NCI-H1105 treated with DMSO at 0.1 percent for 48 hours (cell line): ENCODE data around the gene CD93.

Experiments used
- DNase-seq: peaks from one replicate; lab custom pipeline; 2025; lab: John Stamatoyannopoulos, UW

CD93 gene

DNA sequence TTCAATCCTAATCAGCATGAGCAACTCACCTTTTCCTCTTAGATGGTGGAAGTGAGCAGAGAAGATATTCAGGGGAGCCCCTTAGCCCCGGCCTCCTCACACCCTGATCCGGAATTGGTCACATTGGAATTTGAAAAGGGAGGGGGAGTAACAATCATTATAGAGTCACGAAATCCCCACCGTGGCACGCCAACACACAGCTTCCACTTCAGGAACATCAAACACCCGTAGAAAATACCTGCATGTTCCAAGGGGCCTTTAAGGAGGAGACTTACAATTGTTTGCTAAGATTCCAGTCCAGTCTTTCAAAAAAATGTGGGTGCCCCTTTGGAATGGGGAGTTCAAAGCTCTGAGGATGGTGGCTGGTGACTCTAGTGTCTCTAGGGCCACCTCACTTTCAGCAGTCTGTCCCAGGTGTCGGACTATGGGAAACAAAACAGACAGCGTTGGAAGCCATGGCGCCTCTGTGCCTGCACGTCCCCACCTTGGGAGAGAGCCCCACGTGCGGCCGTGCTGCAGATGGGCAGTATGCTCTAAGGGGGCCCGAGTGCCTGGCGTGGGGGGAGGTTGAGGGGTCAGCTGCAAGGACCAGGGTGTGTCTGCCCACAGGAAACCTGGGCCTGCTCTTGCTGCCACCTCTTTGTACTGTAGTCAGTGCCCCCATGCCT lies 2.4 kb downstream of the CD93 start:
- DNase-seq, result no peak

DNA sequence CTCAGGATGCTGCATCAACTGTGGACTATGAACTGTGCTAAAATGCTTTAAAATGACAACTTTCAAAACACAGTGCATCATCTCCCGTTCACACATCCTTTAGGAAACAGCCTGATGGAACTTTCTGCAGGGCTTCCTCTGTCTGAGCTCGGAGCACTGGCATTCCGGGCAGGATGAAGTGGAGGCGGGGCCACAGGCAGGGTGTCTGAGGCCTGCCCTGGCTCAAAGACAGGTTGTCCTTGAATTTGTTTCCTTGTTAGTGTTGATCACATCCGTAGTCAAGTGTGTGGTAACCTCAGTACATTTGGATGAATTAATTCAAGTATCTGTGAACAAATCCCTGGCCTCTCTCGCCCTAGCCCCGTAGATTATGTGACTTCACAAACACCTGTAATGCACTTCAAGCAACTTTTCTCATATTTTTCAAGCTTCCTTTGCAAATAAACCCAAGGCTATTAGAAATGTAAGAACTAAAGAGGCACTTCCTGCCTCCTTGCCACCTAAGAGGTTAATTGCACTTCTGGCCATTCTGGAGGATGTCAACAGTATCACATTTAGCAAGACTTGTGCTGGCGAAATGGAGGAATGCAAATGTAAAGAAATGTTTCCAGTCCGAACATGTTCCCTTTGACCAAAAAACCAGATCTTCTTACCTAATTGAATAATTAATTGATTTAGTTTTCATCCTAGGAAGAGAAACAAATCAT lies 3.1 kb downstream of the CD93 start:
- no peak for DNase-seq

DNA sequence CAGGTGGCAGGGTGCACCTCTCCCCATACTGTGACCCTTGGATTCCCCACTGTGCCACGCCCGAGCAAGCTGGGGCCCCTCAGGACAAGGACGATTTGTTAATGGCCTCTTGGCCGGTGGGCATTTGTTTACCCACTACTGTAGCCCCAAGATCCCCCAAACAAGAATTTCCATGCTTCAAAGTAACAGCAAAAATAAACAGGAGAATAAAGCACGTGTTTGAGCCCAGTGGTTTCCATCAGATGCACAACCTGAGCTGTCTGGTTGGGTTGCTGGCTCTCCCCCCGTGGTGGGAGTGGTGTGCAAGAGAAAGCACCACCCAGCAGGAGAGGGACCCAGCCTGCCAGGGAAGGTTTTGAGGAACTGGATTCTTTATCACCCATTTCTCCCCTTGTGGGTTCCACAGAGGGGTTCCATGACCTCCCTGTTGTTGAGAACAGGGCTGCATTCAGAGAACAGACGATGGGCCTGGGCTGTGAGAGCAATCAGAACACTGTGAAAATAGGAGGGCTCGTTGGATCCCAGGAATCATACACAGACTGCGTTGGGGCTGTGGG lies 4.8 kb downstream of the CD93 start:
- DNase-seq, result no peak

DNA sequence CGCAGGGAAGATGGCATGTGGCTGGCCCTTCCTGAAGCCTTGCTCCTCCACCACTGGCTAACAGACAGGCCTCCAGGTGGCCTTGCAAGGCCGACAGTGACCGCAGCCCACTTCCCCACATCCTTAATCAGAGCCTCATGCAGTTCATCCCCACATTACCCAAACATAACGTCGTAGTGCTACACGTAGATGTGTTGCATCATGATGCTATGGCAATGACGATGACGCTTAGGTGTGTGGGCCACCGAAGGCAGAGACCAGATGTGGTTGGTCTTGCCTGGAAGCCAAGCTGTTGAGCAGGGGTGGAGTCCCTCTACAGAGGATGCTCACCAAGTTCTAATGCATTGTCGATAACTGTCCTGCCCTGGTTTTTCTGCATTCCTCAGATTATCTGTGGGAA lies 5.6 kb downstream of the CD93 start:
- DNase-seq, result no peak

DNA sequence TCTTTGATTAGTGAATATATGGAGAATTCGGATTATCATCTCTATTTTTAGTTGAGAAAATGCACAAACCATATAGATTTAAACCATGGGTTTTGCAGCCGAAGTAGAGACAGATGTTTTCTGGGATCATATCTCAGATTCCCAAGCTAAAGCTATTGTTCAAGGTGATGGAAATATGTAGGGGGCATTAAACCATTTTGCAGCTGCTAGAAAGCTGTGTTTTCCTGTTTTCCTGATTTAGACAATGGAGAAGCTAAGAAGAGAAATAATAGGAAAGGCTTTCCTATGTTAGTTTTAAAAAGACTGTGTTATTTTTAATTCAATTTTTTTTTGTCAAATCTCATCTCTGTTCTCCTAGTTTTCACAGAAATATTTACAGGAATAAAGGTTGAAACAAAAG lies 6.2 kb downstream of the CD93 start:
- DNase-seq, result no peak

DNA sequence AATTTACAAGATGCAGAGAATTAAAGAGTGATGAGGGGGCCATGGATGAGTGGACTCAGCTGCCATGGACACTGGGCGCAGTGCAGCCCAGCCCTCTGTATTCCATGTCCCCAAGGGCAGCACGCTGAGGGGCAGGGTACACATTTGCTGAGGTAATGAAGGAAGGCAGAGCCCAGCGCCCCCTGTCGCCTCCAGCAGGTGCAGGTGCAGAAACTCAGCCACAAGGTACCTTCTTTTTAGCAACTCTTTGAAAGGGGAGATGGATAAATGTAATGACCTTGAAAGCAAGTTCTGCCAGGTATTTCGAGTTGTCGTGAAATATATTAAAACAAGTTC lies 7.1 kb downstream of the CD93 start:
- peak; percentile 81 for DNase-seq

DNA sequence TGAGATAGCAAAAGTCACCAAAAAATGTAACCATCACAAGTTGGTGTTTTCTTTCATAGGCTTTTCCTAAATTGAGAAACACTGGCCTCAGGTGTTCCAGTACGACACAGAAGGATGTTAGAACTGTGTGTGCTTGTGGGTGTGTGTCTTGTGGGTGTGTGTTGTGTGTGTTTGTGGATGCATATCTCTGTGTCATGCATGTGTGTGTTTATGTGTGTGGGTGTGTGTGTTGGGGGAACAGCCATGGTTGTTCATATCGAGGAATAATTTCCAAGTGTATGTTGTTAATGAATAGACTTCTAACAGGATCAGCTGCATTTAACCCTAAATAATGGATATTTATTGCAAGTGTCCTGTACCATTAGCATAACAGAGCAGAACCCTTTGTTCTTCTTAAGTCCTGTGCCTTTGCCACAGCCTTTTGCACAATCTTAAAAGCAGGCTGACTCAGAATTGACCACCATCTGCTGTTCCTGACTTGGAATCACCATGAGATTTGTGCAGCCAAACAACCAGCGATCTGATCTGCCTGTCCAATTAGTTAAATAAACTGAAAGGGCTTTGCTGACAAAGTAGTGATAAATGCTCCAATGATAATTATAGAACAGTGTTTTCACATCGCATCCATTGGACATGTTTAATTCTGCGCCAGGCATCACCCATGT lies 7.6 kb downstream of the CD93 start:
- peak; percentile 81 for DNase-seq

DNA sequence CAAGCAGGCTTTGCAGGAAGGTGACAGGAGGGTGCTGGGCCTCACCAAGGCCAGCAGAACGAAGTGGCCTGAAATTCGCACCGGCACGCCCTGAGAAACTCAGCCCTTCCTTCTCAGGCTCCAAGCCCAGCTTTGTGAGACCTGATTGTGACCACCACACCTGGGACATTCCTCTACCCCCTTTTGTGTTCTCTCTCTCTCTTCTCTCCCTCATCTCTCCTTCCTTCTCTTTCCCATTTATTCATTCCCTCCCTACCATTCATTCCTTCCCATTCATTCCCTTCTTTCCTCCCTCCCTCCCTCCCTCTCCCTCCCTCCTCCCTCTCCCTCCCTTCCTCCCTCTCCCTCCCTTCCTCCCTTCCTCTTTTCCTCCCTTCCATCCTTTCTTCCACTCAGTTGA lies 8.8 kb downstream of the CD93 start:
- no peak for DNase-seq

DNA sequence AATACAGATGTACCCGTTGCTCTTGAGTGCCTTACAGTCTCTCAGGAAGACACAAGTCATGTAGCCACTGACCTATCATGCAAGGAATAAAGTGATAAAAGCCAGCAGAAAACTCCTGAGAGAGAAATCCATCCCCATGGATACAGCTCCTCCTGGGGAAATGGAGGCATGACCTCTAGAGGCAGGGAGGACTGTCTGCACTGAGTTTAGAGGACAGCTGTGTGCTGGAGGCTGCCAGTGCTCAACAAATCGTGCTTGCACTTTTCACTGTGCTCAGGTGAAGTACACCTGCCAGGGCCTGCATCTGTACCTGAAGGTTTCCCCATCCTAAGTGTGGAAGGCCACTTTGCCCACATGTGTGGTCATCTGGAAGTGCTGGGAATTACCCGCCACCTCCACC lies 12.1 kb downstream of the CD93 start:
- no peak for DNase-seq

DNA sequence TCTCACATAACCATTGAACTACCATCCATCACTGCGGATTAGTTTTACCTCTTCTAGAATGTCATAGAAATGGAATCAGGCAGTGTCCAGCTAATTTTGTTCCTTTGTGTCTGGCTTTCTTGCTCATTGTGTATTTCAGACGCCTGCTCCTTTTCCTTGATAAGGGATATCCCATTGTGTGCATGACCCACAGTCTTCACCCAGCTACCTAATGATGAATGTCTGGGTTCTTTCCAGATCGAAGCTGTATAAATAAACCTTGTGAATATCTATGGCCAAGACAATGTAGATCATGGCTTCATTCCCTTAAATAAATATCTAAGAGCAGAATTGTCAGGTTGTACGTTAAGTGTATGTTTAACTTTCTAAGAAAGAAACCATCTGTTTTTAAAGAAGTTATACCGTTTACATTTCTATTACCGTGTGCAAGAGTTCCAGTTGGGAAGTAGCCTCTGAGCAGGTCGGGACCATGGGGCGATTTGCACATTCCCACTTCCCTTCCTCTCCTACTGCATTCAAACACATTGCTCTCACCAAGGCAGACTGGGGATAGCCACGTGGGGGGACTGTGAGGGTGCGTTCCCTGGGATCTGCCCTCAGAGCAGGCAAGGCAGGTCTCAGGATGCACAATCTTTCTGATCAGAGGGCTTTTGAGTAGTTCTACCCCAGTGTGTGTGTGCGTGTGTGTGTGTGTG lies 13.1 kb downstream of the CD93 start:
- DNase-seq, result no peak

DNA sequence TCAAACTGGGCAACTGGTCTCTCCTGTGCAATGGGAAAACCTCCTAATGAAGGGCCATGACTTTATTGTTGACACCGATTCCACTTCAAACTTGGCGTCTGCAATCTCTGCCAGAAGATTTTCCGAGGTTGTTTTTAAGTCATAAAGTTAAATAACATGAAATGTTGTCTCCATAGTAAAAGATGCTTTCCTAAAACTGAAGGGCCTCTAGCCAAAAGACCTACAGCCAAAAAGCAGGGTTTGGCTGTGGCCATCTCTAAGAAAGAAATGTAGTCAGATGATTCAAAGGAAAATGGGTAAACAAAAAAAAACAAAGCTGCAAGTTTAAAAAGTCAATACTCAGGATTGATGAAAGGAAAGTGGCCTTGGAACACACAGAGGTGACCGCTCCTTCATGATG lies 14.1 kb downstream of the CD93 start:
- DNase-seq, result no peak

DNA sequence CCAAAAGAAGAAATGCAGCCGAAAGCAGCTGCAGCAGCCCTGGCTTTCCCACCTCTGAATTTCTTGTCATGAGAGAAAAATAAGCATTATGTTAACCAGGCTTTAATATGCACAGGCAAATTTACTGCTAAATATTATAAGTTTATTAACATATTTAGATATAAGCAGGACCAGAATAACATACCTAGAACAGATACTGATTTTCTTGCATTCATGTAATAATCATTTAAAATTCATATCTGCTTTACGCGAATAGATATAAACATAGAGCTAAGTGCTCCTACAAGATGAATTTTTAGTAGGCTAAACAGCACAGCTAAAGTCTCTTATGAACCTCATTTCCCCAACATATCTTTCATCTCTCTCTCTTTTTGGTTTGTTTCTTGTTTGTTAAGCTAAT lies 14.7 kb downstream of the CD93 start:
- no peak for DNase-seq

DNA sequence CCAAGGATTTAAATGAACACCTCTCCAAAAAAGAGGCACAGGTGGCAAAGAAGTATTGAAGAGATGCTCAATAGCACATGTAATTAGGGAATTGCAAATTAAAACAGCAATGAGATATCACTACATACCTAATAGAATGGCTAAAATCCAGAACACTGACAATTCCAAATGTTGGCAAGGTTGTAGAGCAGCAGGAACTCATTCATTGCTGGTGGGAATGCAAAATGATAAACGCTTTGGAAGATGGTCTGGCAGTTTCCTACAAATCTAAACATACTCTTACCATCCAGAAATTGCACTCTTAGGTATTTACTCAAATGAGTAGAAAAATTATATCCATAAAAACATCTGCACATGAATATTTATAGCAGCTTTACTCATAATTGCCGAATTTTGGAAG lies 17.0 kb downstream of the CD93 start:
- no peak for DNase-seq

DNA sequence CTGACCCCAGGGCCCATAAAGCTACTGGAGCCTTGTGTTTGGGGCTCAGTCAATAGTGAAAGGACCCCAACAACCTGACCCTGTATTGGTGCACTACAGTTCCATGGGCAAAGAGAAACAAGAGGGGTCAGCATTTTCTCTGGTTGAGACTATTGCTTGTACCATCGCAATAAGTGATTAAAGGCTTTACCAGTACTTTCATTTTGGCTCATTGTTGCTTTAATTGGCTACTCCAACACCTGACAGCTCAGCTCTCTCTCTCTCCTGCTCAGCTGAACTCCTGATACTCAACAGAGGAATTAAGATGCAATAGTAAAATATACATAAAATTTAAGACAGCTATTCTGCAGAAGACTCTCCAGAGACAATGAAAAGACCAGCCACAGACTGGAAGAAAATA lies 17.8 kb downstream of the CD93 start:
- DNase-seq, result no peak

DNA sequence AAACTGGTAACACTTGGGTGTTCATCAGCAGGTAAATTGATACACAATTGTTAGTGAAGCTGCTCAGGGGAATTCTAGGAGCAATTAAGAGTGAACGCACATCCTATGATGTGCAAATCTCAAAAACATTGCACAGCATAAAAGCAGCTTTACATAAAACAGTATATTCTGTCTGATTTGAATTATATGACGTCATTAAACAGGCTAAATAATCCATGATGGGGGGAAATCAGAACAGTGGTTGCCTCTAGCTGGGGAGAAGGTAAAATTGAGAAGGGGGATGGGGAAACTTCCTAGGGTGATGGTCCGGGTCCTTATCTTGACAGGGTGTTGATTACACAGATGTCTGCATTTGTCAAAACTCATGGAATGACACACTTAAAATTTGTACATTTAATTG lies 19.4 kb downstream of the CD93 start:
- no peak for DNase-seq

DNA sequence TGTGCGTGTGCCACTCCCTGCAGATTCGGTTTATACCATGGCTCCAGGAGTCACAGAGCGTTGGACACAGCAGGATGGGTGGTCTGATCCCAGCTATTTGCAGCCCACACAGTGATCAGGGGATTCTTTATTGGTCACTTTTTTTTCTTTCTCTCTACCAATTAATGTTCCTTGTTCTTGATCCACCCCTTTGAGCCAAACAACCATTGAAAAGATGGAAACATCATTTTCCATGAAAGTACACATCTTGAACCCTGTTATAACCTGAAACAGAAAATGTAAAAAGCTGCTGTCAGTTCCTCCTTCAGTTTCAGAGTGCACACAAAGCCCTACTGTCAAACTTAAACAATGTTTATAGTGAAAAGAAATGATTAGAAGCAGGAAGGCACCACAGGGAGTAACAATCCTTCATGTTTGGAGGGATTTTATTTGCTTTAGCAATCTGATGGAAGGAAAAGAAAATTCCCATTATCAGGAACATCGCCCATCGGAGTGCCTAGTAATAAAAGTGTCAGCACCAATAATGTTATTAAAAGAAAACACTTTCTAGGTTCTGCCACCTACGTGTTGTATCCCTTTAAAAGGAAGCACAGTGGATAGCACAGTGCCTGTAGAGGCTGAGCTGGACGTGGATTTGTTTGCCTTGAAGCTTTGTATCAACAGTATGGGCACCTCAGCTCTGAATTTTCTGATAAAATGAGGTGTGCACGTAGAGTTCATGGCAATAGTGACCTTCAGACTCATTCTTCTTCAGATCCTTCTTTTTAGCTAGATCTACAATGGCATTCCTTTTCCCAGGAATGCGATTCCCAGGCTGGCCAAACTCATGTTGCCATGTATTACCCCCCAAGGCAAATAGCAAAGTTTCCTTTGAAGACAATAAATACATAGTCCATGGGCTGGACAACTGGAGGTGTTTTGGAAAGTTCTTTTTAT lies 20.6 kb downstream of the CD93 start:
- DNase-seq, result no peak

DNA sequence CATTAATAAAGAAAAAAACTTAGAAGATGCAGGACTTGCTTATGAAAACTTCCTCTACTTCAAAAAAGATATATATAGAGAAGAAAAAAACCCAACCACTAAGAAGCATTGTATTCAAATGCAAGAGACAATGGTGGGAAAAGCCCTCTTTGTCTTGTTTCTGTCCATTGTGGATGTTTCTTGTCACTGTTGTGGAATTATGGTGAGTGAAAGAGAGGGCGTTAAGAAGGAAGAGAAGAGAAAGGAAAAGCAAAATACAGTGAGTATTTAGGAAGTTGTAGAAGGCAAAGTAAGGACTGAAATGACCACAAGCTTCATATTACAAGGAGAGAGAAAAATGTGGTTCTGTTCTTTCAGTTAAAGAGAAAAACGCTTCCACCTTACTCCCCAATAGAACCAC lies 22.5 kb downstream of the CD93 start:
- DNase-seq, result no peak

DNA sequence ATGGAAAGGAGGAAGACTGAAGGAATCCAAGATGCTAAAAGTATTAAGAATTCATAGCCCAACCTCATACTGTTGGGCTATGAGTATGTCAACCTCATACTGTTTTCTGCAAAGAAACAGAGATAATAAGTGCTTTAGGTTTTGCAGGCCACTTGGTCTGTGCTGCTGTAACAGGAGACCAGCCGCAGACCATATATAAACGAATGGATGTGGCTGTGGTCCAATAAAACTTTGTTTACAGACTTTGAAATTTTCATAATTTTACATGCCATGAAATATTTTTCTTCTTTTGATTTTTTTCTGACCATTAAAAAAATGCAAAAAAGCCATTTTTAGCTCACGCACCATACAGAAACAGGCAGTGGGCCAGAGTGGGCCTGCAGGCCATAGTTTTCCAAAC lies 23.0 kb downstream of the CD93 start:
- DNase-seq, result no peak

DNA sequence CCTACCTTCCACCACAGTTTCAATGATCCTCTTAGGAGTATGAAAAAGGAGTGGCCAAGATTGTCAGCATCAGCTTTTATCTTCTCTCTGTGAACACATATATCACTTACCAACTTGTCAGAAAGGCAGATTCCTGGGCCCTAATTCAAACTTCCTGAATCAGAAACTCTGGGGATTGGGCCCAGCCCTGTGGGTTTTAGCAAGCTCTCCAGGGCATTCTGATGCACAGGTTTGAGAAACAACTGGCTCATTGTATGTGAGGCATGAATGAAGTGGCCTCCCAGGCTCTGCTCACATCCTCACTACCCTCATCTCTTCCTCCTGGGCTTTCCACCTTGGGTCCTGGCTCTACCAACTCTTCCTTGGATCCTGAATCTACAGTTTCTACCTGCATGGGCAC lies 23.5 kb downstream of the CD93 start:
- no peak for DNase-seq

DNA sequence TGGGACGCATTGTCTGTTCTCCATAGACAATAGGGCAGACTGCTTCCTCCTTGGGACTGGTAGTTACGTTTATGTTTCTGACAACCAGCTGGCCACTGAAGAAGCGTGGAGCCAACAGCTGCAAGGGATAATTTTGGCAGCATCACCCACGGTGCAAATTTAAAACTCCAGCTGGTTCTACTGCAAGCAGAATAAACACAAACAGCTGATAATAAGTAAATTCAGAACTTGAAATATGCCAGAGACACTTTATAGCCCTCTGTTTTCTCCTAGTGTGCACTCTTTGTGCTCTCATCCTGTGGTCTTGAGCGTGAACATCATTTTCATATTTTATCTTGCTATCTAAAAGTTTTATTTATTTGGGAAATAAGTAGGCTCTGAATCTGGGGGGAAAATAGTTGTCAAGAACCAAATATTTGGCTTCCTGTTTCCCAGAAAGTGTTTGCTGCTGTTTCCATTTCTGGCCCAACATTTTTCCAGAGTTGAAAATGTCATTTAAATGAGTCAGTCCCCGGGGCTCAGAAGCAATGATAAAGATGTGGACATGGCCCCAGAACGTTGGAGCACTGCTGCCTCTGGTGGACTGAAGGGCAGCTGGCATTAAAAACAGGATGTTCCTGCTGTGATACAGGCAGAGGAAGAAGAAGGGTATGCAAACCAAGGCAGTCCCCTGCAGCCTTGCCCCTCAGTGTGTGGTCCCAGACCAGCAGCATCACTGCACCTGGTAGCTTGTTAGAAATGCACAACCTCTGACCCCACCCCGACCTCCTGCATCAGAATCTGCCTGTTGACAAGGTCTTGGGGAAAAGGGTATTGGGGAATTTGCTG lies 24.2 kb downstream of the CD93 start:
- peak; percentile 64 for DNase-seq

DNA sequence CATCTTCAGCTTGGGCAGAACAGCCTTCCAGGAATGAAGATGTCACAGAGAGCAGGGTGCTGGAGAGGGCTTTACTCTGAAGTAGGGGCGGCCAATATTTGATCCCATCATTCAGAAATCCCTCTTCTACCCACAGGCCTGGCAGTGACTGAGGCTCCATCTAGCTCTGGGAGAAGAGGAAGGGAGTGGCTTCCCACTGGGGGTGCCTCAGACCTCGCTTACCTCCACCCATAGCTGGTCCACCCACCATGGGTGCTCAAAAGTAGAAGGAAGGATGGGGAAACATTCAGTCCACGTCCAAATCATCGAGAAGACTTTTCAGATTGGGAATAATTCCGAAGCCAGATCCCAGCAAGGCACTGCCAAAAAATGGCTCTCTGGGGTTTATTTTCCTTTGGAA lies 24.9 kb downstream of the CD93 start:
- DNase-seq, result no peak
